ENCODE data around the gene TRAF1. TPM values are rescaled to one million over a fixed set of nuclear protein-coding genes. Genes with fewer than 3 reads are reported as not detected.
A peak's percentile ranks its signal among the peaks of the same experiment; 100 is the strongest.

Gene TRAF1
- total and polyA plus RNA-seq, 7 donors: 0.55 to 2.0 (median 0.95) TPM

GRCh38 chr9:120869726-120870125, 56.9 kb downstream of the TRAF1 start:
- Histone ChIP-seq H3K36me3 (ENCODE audit: insufficient read depth in 1 of 2, low read depth in 1 of 2) (no peaks in the 10 kb centered on the region), H3K4me1 (no peaks in the 10 kb centered on the region), H3K4me3 (no peak overlapping the region), H3K9me3 (no peaks in the 10 kb centered on the region), H3K27me3 (ENCODE audit: insufficient read depth in 3 of 3, low read length in 2 of 3) (no peaks in the 10 kb centered on the region), H3K27ac (peak overlapping the region; percentile 73)
- ATAC-seq: no peak
- no peak for TF ChIP-seq CTCF (IDR thresholded peaks at IDR 0.05)
- WGBS, 3 donors: 58 to 90% (median 73%) methylated on average over 6 to 10 of the region's 10 CpGs
- intact Hi-C loops (cut with DNase I): loop anchor here in 1 of 2 donors (5.0 to 10.0 kb wide), 2 partner anchors 53 to 185 kb away; partner anchors contain the start of gene C5
- no peak for DNase-seq

GRCh38 chr9:120869360-120869687, 57.3 kb downstream of the TRAF1 start:
- peaks cover 0 to under 1% of the 10 kb centered on the region in 2 donors for H3K36me3 ChIP-seq (ENCODE audit: insufficient read depth in 1 of 2, low read depth in 1 of 2)

DNA sequence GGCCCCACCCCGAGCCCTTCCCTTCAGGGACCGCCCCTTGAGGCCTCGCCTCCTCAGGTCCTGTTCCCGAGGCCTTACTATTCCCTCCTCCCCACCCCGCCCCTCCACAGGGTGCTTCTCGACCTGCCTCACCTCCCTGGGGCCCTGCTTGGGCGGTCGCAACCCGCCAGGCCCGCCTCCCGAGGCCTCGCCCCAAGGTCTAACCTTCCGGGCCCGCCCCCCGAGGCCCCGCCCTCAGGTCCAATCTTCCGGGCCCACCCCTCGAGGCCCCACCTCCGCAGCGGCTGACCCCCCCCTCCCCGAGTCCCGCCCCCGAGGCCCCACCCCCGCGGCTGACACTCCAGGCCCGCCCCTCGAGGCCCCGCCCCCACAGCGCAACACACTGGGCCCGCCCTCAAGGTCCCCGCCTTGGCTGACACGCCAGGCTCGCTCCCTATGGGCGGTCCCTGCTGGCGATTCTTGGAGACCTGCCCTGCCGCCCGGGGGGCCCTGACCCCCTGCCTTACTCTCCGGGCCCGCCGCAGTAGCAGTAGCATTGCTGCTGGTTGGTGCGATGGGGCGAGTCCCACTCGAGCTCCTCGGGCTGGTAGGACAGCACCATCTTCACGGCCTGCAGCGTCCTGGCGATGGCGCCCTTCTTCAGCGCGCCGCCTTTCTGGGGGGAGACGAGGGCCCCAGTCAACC, 57.8 kb downstream of the TRAF1 start:
- Histone ChIP-seq H3K27ac (peak overlapping the region; percentile 84), H3K36me3 (ENCODE audit: insufficient read depth in 1 of 2, low read depth in 1 of 2) (peaks cover 0 to 6% of the 10 kb centered on the region in 2 donors), H3K4me1 (no peaks in the 10 kb centered on the region), H3K4me3 (peak overlapping the region; percentile 71), H3K27me3 (ENCODE audit: insufficient read depth in 3 of 3, low read length in 2 of 3) (no peaks in the 10 kb centered on the region), H3K9me3 (no peaks in the 10 kb centered on the region)
- ATAC-seq (peak; percentile 94 to 97 (median 95)), DNase-seq (peak; percentile 98)
- intact Hi-C loops (cut with DNase I): loop anchor here in 1 of 2 donors (10.0 kb wide), 1 partner anchor 186 kb away; the partner anchor contains the start of gene C5
- WGBS, 3 donors: 5% methylated on average over 40 to 52 of the region's 52 CpGs
- TF ChIP-seq CTCF (IDR thresholded peaks at IDR 0.05): peak; percentile 27

More at GRCh38 chr9:120869360-120869687, 57.3 kb downstream of the TRAF1 start:
- no peak for TF ChIP-seq CTCF (IDR thresholded peaks at IDR 0.05)
- Histone ChIP-seq H3K4me3 (peak overlapping the region; percentile 71), H3K27ac (peak overlapping the region; percentile 73), H3K4me1 (no peaks in the 10 kb centered on the region), H3K9me3 (no peaks in the 10 kb centered on the region), H3K27me3 (ENCODE audit: insufficient read depth in 3 of 3, low read length in 2 of 3) (no peaks in the 10 kb centered on the region)
- WGBS, 3 donors: 24 to 31% (median 27%) methylated on average over 10 of the region's 10 CpGs
- ATAC-seq: no peak
- no peak for DNase-seq
- intact Hi-C loops (cut with DNase I): loop anchor here in 1 of 2 donors (10.0 kb wide), 1 partner anchor 185 kb away; the partner anchor contains the start of gene C5

GRCh38 chr9:120868339-120868675, 58.3 kb downstream of the TRAF1 start:
- DNase-seq (no peak), ATAC-seq (peak in 1 of 4 donors; percentile 43)
- H3K27me3 ChIP-seq (ENCODE audit: insufficient read depth in 3 of 3, low read length in 2 of 3): no peaks in the 10 kb centered on the region
- no peak for TF ChIP-seq CTCF (IDR thresholded peaks at IDR 0.05)
- 15 to 26% (median 23%) methylated on average over 11 of the region's 11 CpGs for WGBS, 3 donors
- peaks cover 0 to 11% of the 10 kb centered on the region in 2 donors for H3K36me3 ChIP-seq (ENCODE audit: insufficient read depth in 1 of 2, low read depth in 1 of 2)
- peak overlapping the region; percentile 84 for H3K27ac ChIP-seq
- H3K4me3 ChIP-seq: peak overlapping the region; percentile 71
- H3K9me3 ChIP-seq: no peaks in the 10 kb centered on the region
- H3K4me1 ChIP-seq: no peaks in the 10 kb centered on the region
- intact Hi-C loops (cut with DNase I): loop anchor here in 1 of 2 donors (10.0 kb wide), 1 partner anchor 186 kb away; the partner anchor contains the start of gene C5

Measured in psoas muscle (tissue), 8 donors.